Measurements from ENCODE around the gene PEX5L.

- TF ChIP-seq CTCF (IDR thresholded peaks at IDR 0.05) (no peak), POLR2A (IDR thresholded peaks at IDR 0.05) (no peak)
Measured at GRCh38 chr3:180049391-180049790, 12.7 kb upstream of the PEX5L start.

Data from adrenal gland (tissue), 5 donors.